GM19324 (cell line): ENCODE measurements around the gene CEP192.
"Not testable (repeated sequence)": the region's sequence is repeated elsewhere in the genome, so short reads cannot be mapped to it uniquely, and the experiment has no call there.

ENCODE experiments used
- ATAC-seq: cut with Tn5 transposase; IDR thresholded peaks from one replicate; pipeline ENCODE4 v1.9.1; 2021; ENCODE audit warnings: mild to moderate bottlenecking, moderate library complexity; ENCODE audit not compliant: unreplicated experiment, low FRiP score

Gene CEP192

GRCh38 chr18:13095466-13095865 is 104.3 kb downstream of the CEP192 start:
- ATAC-seq = no peak

DNA sequence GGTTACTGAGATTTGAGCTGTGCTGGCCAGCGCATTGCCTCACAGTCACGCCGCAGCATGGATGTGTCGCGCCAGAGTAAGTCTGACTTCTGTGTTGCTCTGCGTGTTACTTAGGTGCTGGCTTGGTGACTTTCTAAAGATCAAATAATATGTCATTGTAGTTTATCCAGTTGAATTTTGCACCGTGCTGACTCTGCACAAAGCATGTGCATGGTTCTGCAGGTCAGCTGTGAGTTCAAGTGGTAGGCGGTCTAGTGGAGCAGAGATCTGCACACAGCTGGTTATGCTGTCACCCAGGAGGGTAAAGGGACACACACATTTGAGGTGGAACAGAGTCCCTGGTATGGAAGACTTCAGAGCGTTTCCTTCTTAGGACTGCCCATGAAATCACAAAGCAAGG is 105.1 kb downstream of the CEP192 start:
- ATAC-seq = no peak

GRCh38 chr18:13096719-13097118 is 105.6 kb downstream of the CEP192 start:
- ATAC-seq = no peak

DNA sequence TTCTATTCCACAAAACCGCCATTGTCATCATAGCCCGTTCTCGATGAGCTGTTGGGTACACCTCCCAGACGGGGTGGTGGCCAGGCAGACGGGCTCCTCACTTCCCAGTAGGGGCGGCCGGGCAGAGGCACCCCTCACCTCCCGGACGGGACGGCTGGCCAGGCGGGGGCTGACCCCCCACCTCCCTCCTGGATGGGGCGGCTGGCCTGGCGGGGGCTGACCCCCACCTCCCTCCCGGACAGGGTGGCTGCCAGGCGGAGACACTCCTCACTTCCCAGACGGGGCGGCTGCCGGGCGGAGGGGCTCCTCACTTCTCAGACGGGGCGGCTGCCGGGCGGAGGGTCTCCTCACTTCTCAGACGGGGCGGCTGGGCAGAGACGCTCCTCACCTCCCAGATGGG is 106.9 kb downstream of the CEP192 start:
- not testable (repeated sequence) for ATAC-seq

GRCh38 chr18:13099113-13099512 is 108.0 kb downstream of the CEP192 start:
- no peak for ATAC-seq

DNA sequence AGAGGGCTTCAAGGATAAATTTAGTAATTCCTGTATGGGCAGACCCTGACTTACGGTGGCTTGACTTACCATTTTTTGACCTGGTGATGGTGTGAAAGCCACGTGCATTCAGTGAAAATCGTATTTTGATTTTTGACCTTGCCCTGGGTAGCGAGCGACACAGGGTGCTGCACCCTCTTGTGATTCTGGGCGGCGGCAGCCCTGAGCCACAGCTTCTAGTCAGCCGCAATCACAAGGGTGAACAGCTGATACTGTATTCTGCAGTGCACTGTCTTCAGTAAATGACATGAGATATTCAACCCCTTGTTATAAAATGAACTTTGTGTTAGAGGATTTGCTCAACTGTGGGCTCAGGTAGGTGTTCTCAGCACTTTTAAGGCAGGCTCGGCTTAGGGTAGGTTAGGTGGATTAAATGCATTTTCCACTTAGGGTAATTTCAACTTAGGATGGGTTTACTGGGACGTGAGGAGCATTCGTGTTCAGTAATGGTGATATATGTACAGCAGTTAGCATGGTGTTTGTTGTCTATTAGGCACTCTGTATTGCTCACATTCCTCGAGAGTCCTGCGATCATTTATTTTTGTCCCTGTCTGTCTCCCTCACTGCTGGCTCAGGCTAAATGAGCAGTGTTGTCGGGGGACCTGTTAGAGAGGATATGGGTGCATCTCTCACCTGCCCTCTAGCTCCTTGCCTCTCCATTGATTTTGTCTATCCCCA is 109.9 kb downstream of the CEP192 start:
- no peak for ATAC-seq

- no peak for ATAC-seq
These were observed 110.6 kb downstream of the CEP192 start for GRCh38 chr18:13101659-13102197.

GRCh38 chr18:13103366-13103765 is 112.2 kb downstream of the CEP192 start:
- no peak for ATAC-seq

DNA sequence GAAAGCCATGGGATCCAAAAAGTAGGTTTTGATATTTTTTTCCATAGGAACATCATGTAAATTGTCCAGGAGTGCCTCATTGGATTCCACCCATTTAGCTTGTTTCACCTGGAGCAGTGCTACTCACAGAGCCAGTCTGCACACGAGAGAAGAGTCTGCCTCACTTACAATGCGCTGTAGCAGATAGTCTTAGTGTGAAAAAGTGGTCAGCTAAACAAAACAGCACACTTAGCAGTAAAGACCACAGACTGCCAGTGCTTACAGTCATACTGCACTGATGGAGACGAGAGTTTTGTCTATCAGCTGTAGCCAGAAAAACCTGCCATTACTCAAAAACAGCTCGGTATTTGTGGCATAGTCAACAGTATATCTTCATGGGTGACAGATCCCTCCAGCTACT is 113.9 kb downstream of the CEP192 start:
- no peak for ATAC-seq

DNA sequence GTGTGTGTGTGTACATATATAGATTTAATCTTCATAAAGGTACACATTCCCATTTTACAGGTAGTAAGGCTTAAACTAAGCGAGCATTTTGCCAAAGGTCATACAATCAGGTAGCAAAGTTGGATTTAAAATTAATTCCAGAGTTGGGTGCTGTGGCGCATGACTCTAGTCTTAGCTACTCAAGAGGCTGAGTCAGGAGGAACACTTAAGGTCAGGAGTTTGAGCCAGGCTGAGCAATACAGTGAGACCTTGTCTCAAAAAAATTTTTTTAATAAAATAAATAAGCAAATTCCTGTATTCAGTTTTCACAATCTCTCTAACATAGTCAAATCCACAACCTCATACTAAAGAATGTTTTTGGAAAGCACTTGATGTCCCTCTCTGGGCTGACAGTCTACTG is 115.9 kb downstream of the CEP192 start:
- ATAC-seq = no peak

- no peak for ATAC-seq
These were observed 117.2 kb downstream of the CEP192 start for GRCh38 chr18:13108330-13108729.

DNA sequence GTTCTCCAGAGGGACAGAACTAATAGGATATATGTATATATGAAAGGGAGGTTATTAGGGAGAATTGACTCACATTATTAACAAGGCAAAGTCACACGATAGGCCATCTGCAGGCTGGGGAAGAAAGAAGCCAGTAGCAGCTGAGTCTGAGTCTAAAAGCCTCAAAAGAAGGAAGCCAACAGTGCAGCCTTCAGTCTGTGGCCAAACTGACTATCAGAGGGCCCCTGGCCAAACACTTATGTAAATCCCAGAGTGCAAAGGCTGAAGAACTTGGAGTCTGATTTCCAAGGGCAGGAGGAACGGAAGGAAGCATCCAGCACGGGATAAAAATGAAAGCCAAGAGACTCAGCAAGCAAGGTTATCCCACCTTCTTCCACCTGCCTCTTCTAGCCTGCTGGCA is 119.4 kb downstream of the CEP192 start:
- no peak for ATAC-seq

- ATAC-seq = no peak
These were observed 121.8 kb downstream of the CEP192 start for GRCh38 chr18:13112982-13113381.

DNA sequence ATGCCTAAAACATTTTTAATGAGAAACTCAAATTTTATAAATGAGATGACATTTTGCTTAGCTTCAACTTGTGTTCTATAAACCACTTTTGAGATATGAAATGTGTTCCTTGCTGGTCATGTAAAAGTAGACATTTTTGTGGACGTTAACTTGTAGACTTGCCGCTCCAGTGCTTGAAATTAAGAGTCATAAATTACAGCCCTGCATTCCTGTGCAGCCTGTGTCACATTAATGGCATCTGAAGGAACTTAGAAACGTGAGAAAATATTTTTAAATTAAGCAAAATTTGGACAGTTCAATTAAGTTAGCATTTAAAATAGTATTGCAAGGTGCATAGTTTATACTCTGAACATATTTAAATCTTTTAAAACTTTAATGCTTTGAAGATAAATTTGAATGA is 129.1 kb downstream of the CEP192 start:
- no peak for ATAC-seq

DNA sequence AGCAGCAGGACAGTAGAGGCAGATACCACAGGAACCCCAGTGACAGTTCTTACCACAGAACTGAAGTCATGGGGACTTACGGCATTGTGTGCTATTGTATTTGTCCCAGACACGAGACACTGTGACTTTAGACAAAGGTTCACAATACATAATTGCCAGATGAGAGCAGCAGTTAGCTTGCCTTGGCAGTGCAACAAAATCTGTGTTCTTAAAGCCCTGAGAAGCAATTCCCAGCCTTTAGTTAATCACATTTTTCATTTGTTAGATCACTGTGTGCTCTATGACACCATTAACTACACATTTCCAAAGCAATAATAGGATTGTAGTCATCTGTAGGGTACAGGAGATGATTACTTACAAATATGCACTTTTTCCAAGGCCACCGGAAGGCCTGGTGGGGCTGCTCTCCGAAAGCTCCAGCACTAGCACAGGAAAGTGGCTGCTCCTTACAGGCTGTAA is 129.8 kb downstream of the CEP192 start:
- ATAC-seq = no peak

DNA sequence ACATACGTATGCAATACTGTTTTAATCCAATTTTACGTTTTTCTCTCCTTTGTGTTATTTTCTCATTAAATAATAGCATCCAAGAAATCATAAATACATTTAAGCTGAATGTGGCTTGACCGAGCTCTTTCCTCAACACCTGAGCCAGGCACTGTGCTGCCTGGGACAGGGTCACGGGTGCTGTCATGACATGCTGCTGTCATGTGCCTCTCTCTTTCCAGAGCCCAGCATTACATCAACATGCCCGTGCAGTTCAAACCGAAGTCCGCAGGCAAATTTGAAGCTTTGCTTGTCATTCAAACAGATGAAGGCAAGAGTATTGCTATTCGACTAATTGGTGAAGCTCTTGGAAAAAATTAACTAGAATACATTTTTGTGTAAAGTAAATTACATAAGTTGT is 133.2 kb downstream of the CEP192 start:
- no peak for ATAC-seq

DNA sequence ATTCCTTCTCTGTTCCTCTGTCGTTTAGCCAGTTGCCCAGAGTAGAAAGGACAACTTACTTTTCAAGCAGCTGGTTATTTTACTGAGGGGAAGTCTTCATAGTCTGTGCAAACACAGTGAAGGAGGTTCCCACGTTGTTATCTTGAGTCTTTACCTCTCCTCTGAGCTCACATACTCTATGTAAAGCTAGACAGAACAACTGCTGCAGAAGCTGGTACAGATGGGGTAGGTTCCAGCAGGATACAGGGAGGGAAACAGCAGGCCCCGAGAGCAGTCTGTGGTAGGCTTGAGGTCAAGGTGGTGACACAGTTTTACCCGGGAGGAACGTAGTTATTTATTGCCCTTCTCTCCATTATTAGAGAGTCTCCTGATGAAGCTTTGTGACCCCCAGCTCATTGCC is 134.0 kb downstream of the CEP192 start:
- ATAC-seq = no peak

DNA sequence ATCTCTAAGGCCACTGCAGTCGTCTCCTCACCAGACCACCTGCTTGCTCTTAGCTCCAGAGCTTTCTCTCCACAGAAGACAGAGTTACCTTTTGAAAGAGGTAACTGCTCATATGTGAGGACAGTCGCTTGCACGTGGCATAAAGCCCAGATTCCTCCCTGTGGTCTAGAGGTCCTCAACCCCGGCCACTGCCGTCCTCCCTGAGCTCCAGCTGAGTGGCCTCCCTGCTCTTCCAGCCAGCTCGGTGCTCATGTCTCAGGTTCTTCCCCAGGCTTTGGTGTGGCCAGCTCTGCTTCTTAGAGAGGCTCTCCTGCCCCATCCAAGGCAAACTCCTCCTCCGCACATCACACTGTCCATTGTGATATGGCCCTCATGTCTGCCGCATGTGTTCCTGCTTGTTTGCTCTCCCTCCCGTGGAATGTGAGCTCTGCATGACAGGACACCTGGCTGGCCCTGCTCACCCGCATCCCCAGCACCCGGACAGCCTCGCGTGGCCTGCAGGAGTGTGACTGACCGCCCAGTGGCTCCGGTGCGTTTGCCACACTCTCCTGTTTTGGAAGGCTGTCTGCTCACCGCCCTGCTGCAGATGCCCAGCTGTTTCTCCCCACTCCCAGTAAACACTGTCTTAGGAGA is 135.9 kb downstream of the CEP192 start:
- no peak for ATAC-seq

DNA sequence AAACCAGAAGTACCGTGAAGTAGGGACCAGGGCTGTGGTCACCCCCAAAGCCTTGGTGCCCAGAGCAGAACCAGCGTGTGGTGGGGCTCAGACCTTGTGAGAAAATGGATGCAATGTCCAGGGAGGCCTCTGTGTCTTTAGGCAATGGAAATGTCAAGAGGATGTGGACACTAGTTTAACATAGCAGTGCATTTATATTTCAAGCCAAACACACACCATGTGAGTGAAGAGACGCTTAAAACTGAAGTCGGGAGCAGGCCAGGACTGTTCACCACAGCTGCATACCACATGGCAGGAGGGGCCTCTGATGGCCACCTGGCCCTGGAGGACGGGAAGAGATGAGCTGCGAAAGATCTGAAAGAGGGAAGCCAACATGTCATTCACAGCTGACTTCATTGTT is 140.1 kb downstream of the CEP192 start:
- no peak for ATAC-seq

DNA sequence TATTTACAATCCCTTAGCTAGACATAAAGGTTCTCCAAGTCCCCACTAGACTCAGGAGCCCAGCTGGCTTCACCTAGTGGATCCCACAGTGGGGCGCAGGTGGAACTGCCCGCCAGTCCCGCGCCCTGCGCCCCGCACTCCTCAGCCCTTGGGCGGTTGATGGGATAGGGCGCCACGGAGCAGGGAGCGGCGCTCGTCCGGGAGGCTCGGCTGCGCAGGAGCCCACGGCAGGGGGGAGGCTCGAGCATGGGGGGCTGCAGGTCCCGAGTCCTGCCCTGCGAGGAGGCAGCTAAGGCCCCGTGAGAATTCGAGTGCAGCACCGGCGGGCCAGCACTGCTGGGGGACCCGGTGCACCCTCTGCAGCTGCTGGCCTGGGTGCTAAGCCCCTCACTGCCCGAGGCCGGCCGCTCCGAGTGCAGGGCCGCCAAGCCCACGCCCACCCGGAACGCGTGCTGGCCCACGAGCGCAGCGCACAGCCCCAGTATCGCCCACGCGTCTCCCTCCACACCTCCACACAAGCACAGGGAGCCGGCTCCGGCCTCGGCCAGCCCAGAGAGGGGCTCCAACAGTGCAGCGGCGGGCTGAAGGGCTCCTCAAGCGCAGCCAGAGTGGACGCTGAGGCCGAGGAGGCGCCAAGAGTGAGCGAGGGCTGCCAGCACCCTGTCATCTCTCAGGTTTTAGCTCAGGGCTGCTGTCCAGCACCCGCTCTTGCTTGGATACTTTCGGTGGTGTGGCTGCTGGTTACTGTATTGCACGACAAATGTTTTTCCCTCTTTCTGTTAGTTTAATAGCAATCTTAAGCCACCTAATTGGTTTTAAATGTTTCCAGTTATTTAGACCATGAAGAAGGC is 143.6 kb downstream of the CEP192 start:
- no peak for ATAC-seq
